Suprapubic skin (tissue), 4 donors: ENCODE measurements around the gene USP53.

ENCODE experiments used
- EP300 ChIP-seq: sonication (generic); formaldehyde crosslinking; IDR thresholded peaks from one replicate; pipeline ENCODE4 v1.6.1; 2017; ENCODE audit warnings: antibody characterized with exemption
- POLR2A ChIP-seq, 2 donors: fragments of 450-650 bp; IDR thresholded peaks; one replicate each; pipeline ENCODE4 v1.6.1; 2017; ENCODE audit warnings: antibody characterized with exemption in 2 of 2, mild to moderate bottlenecking in 2 of 2, moderate library complexity in 2 of 2
- POLR2AphosphoS5 ChIP-seq, 3 donors: sonication (generic); formaldehyde crosslinking; IDR thresholded peaks; one replicate each; pipeline ENCODE4 v1.6.1; 2017; ENCODE audit warnings: antibody characterized with exemption in 3 of 3
- TF ChIP-seq, protein P1 (sequence below), 2 donors: fragments of 200-600 bp in 1 of 2; fragments of 450-650 bp in 1 of 2; sonication (generic) in 1 of 2; IDR thresholded peaks; one replicate each; pipeline ENCODE4 v1.5.1; 2016 to 2019; ENCODE audit warnings: antibody characterized with exemption in 2 of 2, mild to moderate bottlenecking in 1 of 2, moderate library complexity in 1 of 2

DNA sequence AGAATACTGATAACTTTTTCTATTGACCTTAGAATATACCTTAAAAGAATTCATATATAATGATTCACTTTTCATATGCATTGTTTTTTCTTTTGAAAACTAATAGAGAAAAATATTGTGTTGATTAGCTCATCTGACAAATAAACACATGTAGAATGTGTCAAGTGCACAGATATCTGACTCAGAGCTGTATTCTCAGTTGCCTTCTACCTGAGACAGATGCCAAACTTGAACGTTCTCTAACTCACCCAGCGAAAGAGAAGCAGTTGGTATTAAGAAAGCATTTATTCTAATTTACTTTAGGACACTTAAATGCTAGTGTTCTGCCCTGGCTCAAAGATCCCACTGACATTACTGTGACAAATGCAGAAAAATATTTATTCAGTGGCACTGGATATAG lies 28.1 kb downstream of the USP53 start:
- TF ChIP-seq, protein P1, sequence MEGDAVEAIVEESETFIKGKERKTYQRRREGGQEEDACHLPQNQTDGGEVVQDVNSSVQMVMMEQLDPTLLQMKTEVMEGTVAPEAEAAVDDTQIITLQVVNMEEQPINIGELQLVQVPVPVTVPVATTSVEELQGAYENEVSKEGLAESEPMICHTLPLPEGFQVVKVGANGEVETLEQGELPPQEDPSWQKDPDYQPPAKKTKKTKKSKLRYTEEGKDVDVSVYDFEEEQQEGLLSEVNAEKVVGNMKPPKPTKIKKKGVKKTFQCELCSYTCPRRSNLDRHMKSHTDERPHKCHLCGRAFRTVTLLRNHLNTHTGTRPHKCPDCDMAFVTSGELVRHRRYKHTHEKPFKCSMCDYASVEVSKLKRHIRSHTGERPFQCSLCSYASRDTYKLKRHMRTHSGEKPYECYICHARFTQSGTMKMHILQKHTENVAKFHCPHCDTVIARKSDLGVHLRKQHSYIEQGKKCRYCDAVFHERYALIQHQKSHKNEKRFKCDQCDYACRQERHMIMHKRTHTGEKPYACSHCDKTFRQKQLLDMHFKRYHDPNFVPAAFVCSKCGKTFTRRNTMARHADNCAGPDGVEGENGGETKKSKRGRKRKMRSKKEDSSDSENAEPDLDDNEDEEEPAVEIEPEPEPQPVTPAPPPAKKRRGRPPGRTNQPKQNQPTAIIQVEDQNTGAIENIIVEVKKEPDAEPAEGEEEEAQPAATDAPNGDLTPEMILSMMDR (IDR thresholded peaks at IDR 0.05) = no peak
- TF ChIP-seq POLR2A (IDR thresholded peaks at IDR 0.05) (no peak), POLR2AphosphoS5 (IDR thresholded peaks at IDR 0.05) (no peak), EP300 (no peak)
